K562 (cell line): ENCODE results near the gene EXOC6. TPM values are rescaled to one million over a fixed set of nuclear protein-coding genes. Genes with fewer than 3 reads are reported as not detected.

Experiments
- BACH1 ChIP-seq: fragments of 200-800 bp; sonication (Bioruptor generic); IDR thresholded peaks from 2 replicates; pipeline ENCODE4 v1.6.1; 2016; ENCODE audit warnings: missing genetic modification characterization, missing compliant biosample characterization
- SETDB1 ChIP-seq: IDR thresholded peaks from one replicate; pipeline ENCODE4 v1.6.1; 2012; ENCODE audit warnings: low read length, control low read depth, inconsistent platforms
- polyA plus RNA-seq, 8 experiments: library from polyadenylated mRNA; depleted of rRNA in 4 of 8; stranded (reverse) in 5 of 8; unstranded in 3 of 8; fragments of >200 nt; fragmentation: Nextera tagmentation in 2 of 8; fragmentation: Illumina TruSeq in 1 of 8; extraction: Ambion mirVana in 2 of 8; extraction: Trizol in 1 of 8; gene quantifications; 2 replicates each; pipeline versions ENCODE4 v1.2.1 to v1.2.3, GENCODE V29; 2011 to 2014; ENCODE audit warnings: inconsistent platforms in 1 of 8, missing spikeins in 1 of 8
- total RNA-seq, 7 experiments: library from RNA; depleted of rRNA in 6 of 7; stranded (reverse); fragments of >200 nt in 6 of 7; fragmentation: Illumina TruSeq in 2 of 7; extraction: Trizol in 2 of 7; gene quantifications; 2 replicates each; pipeline versions ENCODE4 v1.2.1 to v1.2.3, GENCODE V29; 2011 to 2021; ENCODE audit warnings: low replicate concordance in 1 of 7
- TF ChIP-seq, protein P1 (sequence below), 2 experiments: fragments of 450-650 bp in 1 of 2; sonication (generic) in 1 of 2; formaldehyde crosslinking in 1 of 2; IDR thresholded peaks; 2 replicates each; pipeline versions ENCODE4 v1.7.1 to v1.9.0; 2016 to 2022; ENCODE audit warnings: inconsistent platforms in 1 of 2, mild to moderate bottlenecking in 1 of 2, missing genetic modification reagents in 1 of 2
- TF ChIP-seq, protein P2 (sequence below), 2 experiments: fragments of 450-650 bp in 1 of 2; sonication (generic) in 1 of 2; formaldehyde crosslinking in 1 of 2; IDR thresholded peaks in 1 of 2; conservative IDR thresholded peaks in 1 of 2; 2 replicates each; pipeline versions ENCODE4 v1.6.1 to v1.8.1; 2016 to 2023; ENCODE audit warnings: mild to moderate bottlenecking in 2 of 2, moderate library complexity in 2 of 2, inconsistent platforms in 1 of 2, missing genetic modification reagents in 1 of 2
- TF ChIP-seq, protein P3 (sequence below): IDR thresholded peaks from 2 replicates; pipeline ENCODE4 v1.6.1; 2011; ENCODE audit not compliant: insufficient read length; ENCODE audit errors: extremely low read depth

The EXOC6 gene
- total and polyA plus RNA-seq, 9 of the 15 experiments (the other 6 are each of a cell fraction or from before 2014, with no cell fraction given): 13.9 to 42.8 (median 24.9) TPM

DNA sequence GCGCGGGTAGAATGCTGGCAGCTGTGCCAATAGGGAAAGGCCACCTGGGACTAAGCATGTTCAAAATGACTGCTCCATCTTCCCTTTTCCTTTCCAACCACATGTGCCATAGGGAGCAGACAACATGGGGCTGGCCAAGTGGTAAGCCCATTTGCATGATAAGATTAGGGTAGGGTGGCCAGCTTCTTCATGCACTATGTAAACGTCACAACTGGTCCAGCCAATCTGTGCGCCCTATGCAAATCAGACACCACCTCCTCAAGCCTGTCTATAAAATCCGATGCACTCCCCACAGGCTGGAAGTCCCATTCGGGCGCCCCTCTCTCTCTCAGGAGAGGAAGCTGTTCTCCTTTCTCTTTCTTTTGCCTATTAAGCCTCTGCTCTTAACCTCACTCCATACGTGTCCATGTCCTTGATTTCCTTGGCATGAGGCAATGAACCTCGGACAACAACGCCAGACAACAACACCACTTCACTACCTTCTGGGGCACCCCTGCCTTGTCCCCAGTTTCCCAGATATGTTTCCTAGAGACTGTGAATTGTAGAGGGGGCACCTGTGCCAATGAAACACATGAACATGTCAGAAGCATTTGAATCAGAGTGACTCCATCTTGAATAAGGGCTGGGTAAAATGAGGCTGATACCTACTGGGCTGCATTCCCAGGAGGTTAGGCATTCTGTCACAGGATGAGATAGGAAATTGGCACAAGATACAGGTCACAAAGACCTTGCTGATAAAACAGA lies 19.1 kb upstream of the EXOC6 start (continued):
- TF ChIP-seq, protein P1, sequence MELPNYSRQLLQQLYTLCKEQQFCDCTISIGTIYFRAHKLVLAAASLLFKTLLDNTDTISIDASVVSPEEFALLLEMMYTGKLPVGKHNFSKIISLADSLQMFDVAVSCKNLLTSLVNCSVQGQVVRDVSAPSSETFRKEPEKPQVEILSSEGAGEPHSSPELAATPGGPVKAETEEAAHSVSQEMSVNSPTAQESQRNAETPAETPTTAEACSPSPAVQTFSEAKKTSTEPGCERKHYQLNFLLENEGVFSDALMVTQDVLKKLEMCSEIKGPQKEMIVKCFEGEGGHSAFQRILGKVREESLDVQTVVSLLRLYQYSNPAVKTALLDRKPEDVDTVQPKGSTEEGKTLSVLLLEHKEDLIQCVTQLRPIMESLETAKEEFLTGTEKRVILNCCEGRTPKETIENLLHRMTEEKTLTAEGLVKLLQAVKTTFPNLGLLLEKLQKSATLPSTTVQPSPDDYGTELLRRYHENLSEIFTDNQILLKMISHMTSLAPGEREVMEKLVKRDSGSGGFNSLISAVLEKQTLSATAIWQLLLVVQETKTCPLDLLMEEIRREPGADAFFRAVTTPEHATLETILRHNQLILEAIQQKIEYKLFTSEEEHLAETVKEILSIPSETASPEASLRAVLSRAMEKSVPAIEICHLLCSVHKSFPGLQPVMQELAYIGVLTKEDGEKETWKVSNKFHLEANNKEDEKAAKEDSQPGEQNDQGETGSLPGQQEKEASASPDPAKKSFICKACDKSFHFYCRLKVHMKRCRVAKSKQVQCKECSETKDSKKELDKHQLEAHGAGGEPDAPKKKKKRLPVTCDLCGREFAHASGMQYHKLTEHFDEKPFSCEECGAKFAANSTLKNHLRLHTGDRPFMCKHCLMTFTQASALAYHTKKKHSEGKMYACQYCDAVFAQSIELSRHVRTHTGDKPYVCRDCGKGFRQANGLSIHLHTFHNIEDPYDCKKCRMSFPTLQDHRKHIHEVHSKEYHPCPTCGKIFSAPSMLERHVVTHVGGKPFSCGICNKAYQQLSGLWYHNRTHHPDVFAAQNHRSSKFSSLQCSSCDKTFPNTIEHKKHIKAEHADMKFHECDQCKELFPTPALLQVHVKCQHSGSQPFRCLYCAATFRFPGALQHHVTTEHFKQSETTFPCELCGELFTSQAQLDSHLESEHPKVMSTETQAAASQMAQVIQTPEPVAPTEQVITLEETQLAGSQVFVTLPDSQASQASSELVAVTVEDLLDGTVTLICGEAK (IDR thresholded peaks at IDR 0.05): peak; percentile 38; the same call in 1 of the 2 replicates
- TF ChIP-seq, protein P1 (CRISPR knock-in tag; IDR thresholded peaks at IDR 0.05): no peak
- TF ChIP-seq SETDB1 (no peak), BACH1 (tag) (peak; percentile 78; the same call in 1 of the 2 replicates)
- TF ChIP-seq, protein P2, sequence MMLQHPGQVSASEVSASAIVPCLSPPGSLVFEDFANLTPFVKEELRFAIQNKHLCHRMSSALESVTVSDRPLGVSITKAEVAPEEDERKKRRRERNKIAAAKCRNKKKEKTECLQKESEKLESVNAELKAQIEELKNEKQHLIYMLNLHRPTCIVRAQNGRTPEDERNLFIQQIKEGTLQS (IDR thresholded peaks at IDR 0.05): peak; percentile 3; the same call in 1 of the 2 replicates
- TF ChIP-seq, protein P2 (CRISPR knock-in tag; conservative IDR thresholded peaks at IDR 0.05): no peak; the same call in 1 of the 2 replicates
- TF ChIP-seq, protein P3, sequence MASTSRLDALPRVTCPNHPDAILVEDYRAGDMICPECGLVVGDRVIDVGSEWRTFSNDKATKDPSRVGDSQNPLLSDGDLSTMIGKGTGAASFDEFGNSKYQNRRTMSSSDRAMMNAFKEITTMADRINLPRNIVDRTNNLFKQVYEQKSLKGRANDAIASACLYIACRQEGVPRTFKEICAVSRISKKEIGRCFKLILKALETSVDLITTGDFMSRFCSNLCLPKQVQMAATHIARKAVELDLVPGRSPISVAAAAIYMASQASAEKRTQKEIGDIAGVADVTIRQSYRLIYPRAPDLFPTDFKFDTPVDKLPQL: no peak
